Glutamatergic neuron (in vitro differentiated cells): ENCODE data around the gene ZNF277. TPM values are rescaled to one million over a fixed set of nuclear protein-coding genes. Genes with fewer than 3 reads are reported as not detected.
"Not testable (repeated sequence)": the region's sequence is repeated elsewhere in the genome, so short reads cannot be mapped to it uniquely, and the experiment has no call there.

Experiments used
- DNase-seq: peaks from one replicate; pipeline ENCODE4 v3.0.0; 2022
- H3K27ac Mint-ChIP-seq: one replicate; pipeline ENCODE4 v1.8.0; 2020; ENCODE audit warnings: mild to moderate bottlenecking, mixed read lengths, inconsistent platforms; ENCODE audit not compliant: unreplicated experiment
- H3K27me3 Mint-ChIP-seq: one replicate; pipeline ENCODE4 v1.8.0; 2020; ENCODE audit warnings: mild to moderate bottlenecking, moderate library complexity, mixed read lengths, inconsistent platforms; ENCODE audit not compliant: unreplicated experiment
- H3K36me3 Mint-ChIP-seq: one replicate; pipeline ENCODE4 v1.8.0; 2020; ENCODE audit warnings: mild to moderate bottlenecking, mixed read lengths, inconsistent platforms; ENCODE audit not compliant: unreplicated experiment
- H3K4me1 Mint-ChIP-seq: one replicate; pipeline ENCODE4 v1.8.0; 2020; ENCODE audit warnings: mild to moderate bottlenecking, low read depth, mixed read lengths, inconsistent platforms; ENCODE audit not compliant: unreplicated experiment
- H3K4me3 Mint-ChIP-seq: one replicate; pipeline ENCODE4 v1.8.0; 2020; ENCODE audit warnings: mild to moderate bottlenecking, mixed read lengths, inconsistent platforms; ENCODE audit not compliant: unreplicated experiment
- H3K9me3 Mint-ChIP-seq: one replicate; pipeline ENCODE4 v1.8.0; 2020; ENCODE audit warnings: mild to moderate bottlenecking, moderate library complexity, mixed read lengths, inconsistent platforms; ENCODE audit not compliant: unreplicated experiment
- CTCF ChIP-seq: fragments of 200-600 bp; sonication (generic); IDR thresholded peaks from one replicate; pipeline ENCODE4 v1.5.0; 2021; ENCODE audit not compliant: partially characterized antibody, unreplicated experiment
- total RNA-seq: library from RNA; stranded (reverse); fragmentation: NEBNext Ultra II Directional; extraction: Animal tissue kit (Norgen Biotek cat#: 25700); gene quantifications from one replicate; pipeline ENCODE4 v1.2.1, GENCODE V29; 2021; ENCODE audit not compliant: unreplicated experiment

ZNF277 gene
- total RNA-seq, 1 donor from 2014 or later, result 27.0 TPM

- Mint-ChIP-seq H3K27me3 (peaks cover 4% of the 10 kb centered on the region), H3K36me3 (no peaks in the 10 kb centered on the region), H3K4me1 (peaks cover 3% of the 10 kb centered on the region), H3K9me3 (no peaks in the 10 kb centered on the region), H3K4me3 (no peak overlapping the region), H3K27ac (no peak overlapping the region)
- DNase-seq, result no peak
- TF ChIP-seq CTCF, result no peak
Measured at GRCh38 chr7:112383671-112384417, 177.3 kb downstream of the ZNF277 start.

GRCh38 chr7:112385516-112385915 is 179.0 kb downstream of the ZNF277 start:
- no peaks in the 10 kb centered on the region for H3K9me3 Mint-ChIP-seq

GRCh38 chr7:112386619-112387018 is 180.1 kb downstream of the ZNF277 start:
- H3K4me3 Mint-ChIP-seq, result no peak overlapping the region
- H3K27me3 Mint-ChIP-seq, result peaks cover 5% of the 10 kb centered on the region
- DNase-seq, result no peak
- no peak overlapping the region for H3K27ac Mint-ChIP-seq
- H3K4me1 Mint-ChIP-seq, result peaks cover 3% of the 10 kb centered on the region
- no peaks in the 10 kb centered on the region for H3K36me3 Mint-ChIP-seq
- H3K9me3 Mint-ChIP-seq, result peaks cover 2% of the 10 kb centered on the region
- TF ChIP-seq CTCF, result no peak

More at GRCh38 chr7:112385516-112385915, 179.0 kb downstream of the ZNF277 start:
- Mint-ChIP-seq H3K27me3 (peaks cover 5% of the 10 kb centered on the region), H3K4me1 (peaks cover 3% of the 10 kb centered on the region), H3K4me3 (no peak overlapping the region), H3K27ac (no peak overlapping the region), H3K36me3 (no peaks in the 10 kb centered on the region)
- DNase-seq, result no peak
- no peak for TF ChIP-seq CTCF

GRCh38 chr7:112390167-112390566 is 183.7 kb downstream of the ZNF277 start:
- Mint-ChIP-seq H3K27me3 (peaks cover 1% of the 10 kb centered on the region), H3K4me1 (peaks cover 4% of the 10 kb centered on the region), H3K9me3 (peaks cover 6% of the 10 kb centered on the region), H3K36me3 (no peaks in the 10 kb centered on the region), H3K4me3 (no peak overlapping the region), H3K27ac (no peak overlapping the region)
- no peak for TF ChIP-seq CTCF
- DNase-seq, result no peak

- not testable (repeated sequence) for H3K9me3 Mint-ChIP-seq, H3K27ac Mint-ChIP-seq, H3K36me3 Mint-ChIP-seq, H3K27me3 Mint-ChIP-seq, H3K4me1 Mint-ChIP-seq
- peak; percentile 56 for DNase-seq
- H3K4me3 Mint-ChIP-seq, result peak overlapping the region; percentile 76
Measured at GRCh38 chr7:112391079-112391821, 184.8 kb downstream of the ZNF277 start.

- H3K27me3 Mint-ChIP-seq, H3K9me3 Mint-ChIP-seq, H3K36me3 Mint-ChIP-seq, H3K4me1 Mint-ChIP-seq: not testable (repeated sequence)
- Mint-ChIP-seq H3K4me3 (peak overlapping the region; percentile 94), H3K27ac (peak overlapping the region; percentile 90)
- peak; percentile 49 for DNase-seq
Measured at GRCh38 chr7:112391841-112392286, 185.4 kb downstream of the ZNF277 start.
